Stimulated activated CD4-positive, alpha-beta T cell treated with anti-CD3 and anti-CD28 coated beads, Interleukin-12 subunit alpha, Interleukin-12 subunit beta, amount 100 ng/mL, for 48 hours (primary cell): ENCODE results near the gene EPSTI1.
"Not testable (repeated sequence)": the region's sequence is repeated elsewhere in the genome, so short reads cannot be mapped to it uniquely, and the experiment has no call there.

Experiments used
- DNase-seq, 3 donors: peaks; one replicate each; pipeline ENCODE4 v3.0.0-alpha.2; 2020; ENCODE audit warnings: low read depth in 2 of 3, low spot score in 1 of 3

The EPSTI1 gene

GRCh38 chr13:42899266-42899665 lies 92.8 kb downstream of the EPSTI1 start:
- no peak for DNase-seq

GRCh38 chr13:42895776-42896175 lies 96.3 kb downstream of the EPSTI1 start:
- no peak for DNase-seq

- no peak for DNase-seq
Observed at GRCh38 chr13:42894765-42895243, 97.2 kb downstream of the EPSTI1 start.

- no peak for DNase-seq
Observed at GRCh38 chr13:42893214-42893671, 98.8 kb downstream of the EPSTI1 start.

GRCh38 chr13:42892760-42893159 lies 99.3 kb downstream of the EPSTI1 start:
- no peak for DNase-seq

GRCh38 chr13:42891591-42891990 lies 100.5 kb downstream of the EPSTI1 start:
- DNase-seq: no peak

- no peak for DNase-seq
Observed at GRCh38 chr13:42885325-42885724, 106.7 kb downstream of the EPSTI1 start.

GRCh38 chr13:42883771-42884467 lies 108.1 kb downstream of the EPSTI1 start:
- no peak for DNase-seq

GRCh38 chr13:42883142-42883541 lies 108.9 kb downstream of the EPSTI1 start:
- no peak for DNase-seq

- DNase-seq: no peak
Observed at GRCh38 chr13:42880056-42880605, 111.9 kb downstream of the EPSTI1 start.

GRCh38 chr13:42878721-42879120 lies 113.3 kb downstream of the EPSTI1 start:
- no peak for DNase-seq

GRCh38 chr13:42876887-42877545 lies 115.0 kb downstream of the EPSTI1 start:
- no peak for DNase-seq

GRCh38 chr13:42876270-42876714 lies 115.7 kb downstream of the EPSTI1 start:
- DNase-seq: no peak

- DNase-seq: no peak
Observed at GRCh38 chr13:42875475-42876269, 116.4 kb downstream of the EPSTI1 start.

- no peak for DNase-seq
Observed at GRCh38 chr13:42874221-42874620, 117.8 kb downstream of the EPSTI1 start.

- no peak for DNase-seq
Observed at GRCh38 chr13:42873081-42873480, 119.0 kb downstream of the EPSTI1 start.

- DNase-seq: no peak
Observed at GRCh38 chr13:42867232-42867631, 124.8 kb downstream of the EPSTI1 start.

GRCh38 chr13:42865768-42866102 lies 126.3 kb downstream of the EPSTI1 start:
- no peak for DNase-seq

- DNase-seq: no peak
Observed at GRCh38 chr13:42864952-42865767, 126.9 kb downstream of the EPSTI1 start.

GRCh38 chr13:42862370-42862769 lies 129.7 kb downstream of the EPSTI1 start:
- not testable (repeated sequence) for DNase-seq

- DNase-seq: no peak
Observed at GRCh38 chr13:42860485-42860884, 131.6 kb downstream of the EPSTI1 start.
